GM21381 (cell line): ENCODE measurements around the gene NLRC4.
"Not testable (repeated sequence)": the region's sequence is repeated elsewhere in the genome, so short reads cannot be mapped to it uniquely, and the experiment has no call there.

Source experiments
- ATAC-seq: cut with Tn5 transposase; IDR thresholded peaks from one replicate; pipeline ENCODE4 v1.9.1; 2021; ENCODE audit warnings: mild to moderate bottlenecking, moderate library complexity; ENCODE audit not compliant: unreplicated experiment

NLRC4 gene

GRCh38 chr2:32246911-32247310 is 17.8 kb downstream of the NLRC4 start:
- no peak for ATAC-seq

GRCh38 chr2:32242331-32242730 is 22.4 kb downstream of the NLRC4 start:
- no peak for ATAC-seq

- no peak for ATAC-seq
Measured at GRCh38 chr2:32237996-32238395, 26.7 kb downstream of the NLRC4 start.

DNA sequence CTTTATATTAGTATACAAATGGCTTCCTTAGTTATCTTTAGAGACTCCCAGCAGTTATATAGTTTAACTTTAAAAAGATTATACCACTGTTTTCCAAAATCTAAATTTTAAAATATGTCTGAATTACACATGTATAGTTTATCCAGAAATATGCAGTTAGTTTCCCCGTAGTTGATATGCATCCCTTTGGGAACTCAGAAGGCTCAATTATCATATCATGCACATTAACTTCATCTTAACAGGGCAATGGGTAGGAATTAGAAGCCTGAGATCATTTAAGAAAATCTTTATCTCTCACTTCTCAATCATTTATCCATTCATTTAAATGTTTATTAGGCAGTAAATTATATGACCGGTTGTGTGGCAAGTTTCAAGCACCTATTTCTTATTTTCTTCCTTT is 27.2 kb downstream of the NLRC4 start:
- no peak for ATAC-seq

- ATAC-seq = no peak
Measured at GRCh38 chr2:32235315-32235714, 29.4 kb downstream of the NLRC4 start.

DNA sequence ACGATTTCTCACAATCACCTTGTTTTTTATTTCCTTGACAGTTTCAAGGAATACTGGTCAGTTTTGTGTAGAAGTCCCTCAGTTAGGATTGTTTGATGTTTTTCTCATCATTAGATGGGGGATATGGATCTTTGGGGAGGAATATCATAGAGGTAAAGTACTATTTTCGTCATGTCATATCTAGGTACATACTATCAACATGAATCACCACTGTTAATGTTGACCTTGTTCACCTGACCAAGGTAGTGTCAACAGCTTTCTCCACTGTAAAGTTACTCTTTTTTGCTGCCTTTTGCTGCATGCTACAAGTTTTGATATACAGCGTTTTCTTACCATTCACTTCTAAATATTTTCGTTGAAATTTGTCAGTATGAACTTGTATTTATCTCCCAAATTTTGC is 32.7 kb downstream of the NLRC4 start:
- no peak for ATAC-seq

GRCh38 chr2:32229635-32230034 is 35.1 kb downstream of the NLRC4 start:
- ATAC-seq = no peak

DNA sequence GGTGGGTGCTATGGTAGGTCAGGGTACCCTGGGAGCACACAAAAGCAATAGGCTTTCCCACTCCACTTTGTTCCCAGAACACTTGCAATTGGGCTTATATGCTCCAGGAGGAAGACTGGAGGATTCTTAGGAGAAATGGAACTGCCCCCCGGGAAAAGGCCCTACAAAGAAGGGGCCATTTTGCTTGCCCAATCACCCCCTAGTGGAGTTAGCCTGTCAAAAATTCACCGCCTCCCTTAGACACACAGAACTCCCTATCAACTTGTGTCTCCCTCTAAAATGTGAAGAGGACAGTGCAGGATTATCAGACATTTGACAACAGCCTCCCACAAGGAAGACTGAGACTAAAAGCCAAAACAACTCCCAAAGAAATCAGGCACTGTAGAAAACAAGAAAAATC is 36.5 kb downstream of the NLRC4 start:
- no peak for ATAC-seq

- no peak for ATAC-seq
Measured at GRCh38 chr2:32227492-32227891, 37.2 kb downstream of the NLRC4 start.

DNA sequence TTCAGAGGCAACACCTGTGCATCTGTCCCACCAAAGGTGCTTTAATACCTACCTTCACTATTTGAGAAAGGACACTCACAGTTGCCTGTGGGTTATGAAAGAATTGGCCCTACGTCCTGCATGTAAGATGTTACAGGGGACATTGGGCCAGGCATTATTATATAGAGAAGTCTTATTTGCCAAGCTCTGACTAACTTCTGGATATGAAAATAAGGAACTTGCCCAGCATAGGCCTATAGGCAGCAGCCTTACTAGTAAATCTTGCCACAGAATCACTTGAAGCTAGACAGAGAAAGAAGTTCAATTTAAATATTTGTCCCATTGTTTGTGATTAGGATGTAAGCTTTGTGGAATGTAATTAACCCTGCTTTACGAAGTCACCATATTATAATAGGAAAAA is 41.7 kb downstream of the NLRC4 start:
- no peak for ATAC-seq

GRCh38 chr2:32220445-32220844 is 44.2 kb downstream of the NLRC4 start:
- ATAC-seq = no peak

DNA sequence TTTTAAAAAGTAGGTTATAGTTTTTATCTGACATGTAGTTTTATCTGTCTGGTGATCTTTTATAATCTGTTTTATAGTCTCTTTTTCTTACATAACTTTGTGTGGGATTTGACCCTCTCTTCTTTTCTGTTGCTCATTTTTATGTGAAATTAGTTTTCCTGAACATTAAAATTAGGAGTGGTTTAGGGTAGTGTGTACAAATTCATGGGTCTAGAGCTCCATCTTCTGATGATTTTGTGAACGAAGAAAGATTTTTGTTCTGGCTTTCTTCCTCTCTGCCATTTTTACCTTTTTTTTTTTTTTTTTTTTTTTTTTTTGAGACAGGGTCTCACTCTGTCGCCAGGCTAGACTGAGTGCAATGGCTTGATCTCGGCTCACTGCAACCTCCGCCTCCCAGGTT is 52.4 kb downstream of the NLRC4 start:
- no peak for ATAC-seq

GRCh38 chr2:32210767-32211408 is 53.8 kb downstream of the NLRC4 start:
- no peak for ATAC-seq

- not testable (repeated sequence) for ATAC-seq
Measured at GRCh38 chr2:32203428-32203827, 61.3 kb downstream of the NLRC4 start.

DNA sequence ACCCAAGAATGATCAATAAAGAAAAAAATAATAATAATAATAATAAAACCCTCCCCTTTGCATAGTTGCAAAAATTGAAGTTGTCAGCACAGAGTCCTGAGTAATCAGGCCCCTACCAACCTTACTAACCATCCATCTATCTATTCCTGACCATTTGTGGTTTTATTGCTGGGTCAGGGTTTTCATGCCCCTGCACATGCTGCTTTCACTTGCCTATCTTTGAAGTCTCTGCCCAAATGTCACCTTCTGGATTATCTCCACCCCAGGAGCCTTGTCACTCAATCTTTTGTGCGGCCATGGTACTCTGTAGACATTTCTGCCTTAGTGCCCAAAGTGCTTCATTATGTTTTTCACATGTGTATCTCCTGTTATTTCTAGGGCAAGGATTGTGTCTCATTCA is 63.9 kb downstream of the NLRC4 start:
- ATAC-seq = no peak

- ATAC-seq = no peak
Measured at GRCh38 chr2:32192418-32192817, 72.3 kb downstream of the NLRC4 start.

DNA sequence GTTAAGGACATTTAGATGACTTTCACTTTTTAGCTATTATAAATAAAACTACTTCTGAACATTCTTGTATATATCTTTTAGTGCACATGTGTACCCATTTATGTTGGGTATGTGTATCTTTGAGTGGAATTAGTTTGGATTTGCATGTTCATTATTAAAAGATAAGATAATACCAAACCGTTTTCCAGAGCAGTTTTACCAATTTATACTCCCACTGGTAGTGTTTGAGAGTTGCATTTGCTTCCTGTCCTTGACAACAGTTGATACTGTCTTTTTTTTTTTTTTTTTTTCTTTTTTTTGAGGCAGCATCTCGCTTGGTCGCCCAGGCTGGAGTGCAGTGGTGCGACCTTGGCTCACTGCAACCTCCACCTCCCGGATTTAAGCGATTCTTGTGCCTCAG is 75.7 kb downstream of the NLRC4 start:
- no peak for ATAC-seq

GRCh38 chr2:32182667-32183066 is 82.0 kb downstream of the NLRC4 start:
- ATAC-seq = no peak
